ENCODE results near the gene MARCHF4.

DNA sequence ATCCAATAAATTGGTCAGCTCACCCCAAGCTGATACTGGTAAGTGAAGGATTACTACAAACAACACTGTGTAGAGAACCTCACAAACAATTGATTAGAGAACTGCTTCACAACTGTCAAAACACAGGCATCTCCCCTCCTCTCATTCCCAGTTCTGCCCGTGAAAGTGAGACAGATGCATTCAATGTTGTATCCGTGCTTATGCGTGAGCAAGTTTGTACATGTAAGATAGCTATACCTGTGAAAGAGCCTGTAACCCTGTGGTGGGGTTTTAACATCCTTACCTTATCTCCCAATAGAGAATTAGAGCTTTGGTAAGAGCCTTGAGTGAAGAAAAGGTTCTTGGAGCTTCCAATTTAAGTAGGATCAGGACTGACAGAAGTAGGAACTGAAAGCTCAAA is 9.1 kb downstream of the MARCHF4 start:
- TF ChIP-seq, protein P1, sequence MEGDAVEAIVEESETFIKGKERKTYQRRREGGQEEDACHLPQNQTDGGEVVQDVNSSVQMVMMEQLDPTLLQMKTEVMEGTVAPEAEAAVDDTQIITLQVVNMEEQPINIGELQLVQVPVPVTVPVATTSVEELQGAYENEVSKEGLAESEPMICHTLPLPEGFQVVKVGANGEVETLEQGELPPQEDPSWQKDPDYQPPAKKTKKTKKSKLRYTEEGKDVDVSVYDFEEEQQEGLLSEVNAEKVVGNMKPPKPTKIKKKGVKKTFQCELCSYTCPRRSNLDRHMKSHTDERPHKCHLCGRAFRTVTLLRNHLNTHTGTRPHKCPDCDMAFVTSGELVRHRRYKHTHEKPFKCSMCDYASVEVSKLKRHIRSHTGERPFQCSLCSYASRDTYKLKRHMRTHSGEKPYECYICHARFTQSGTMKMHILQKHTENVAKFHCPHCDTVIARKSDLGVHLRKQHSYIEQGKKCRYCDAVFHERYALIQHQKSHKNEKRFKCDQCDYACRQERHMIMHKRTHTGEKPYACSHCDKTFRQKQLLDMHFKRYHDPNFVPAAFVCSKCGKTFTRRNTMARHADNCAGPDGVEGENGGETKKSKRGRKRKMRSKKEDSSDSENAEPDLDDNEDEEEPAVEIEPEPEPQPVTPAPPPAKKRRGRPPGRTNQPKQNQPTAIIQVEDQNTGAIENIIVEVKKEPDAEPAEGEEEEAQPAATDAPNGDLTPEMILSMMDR (optimal IDR thresholded peaks at IDR 0.05 in 1 of 3, IDR thresholded peaks at IDR 0.05 in 1 of 3, conservative IDR thresholded peaks at IDR 0.05 in 1 of 3; ENCODE audit: extremely low read depth in 1 of 3, insufficient read depth in 2 of 3, low read length in 3 of 3), result no peak
- no peak for TF ChIP-seq EZH2 (IDR thresholded peaks at IDR 0.05; ENCODE audit: low read length)
